A172 (cell line): ENCODE measurements around the gene MPDU1. TPM values are rescaled to one million over a fixed set of nuclear protein-coding genes. Genes with fewer than 3 reads are reported as not detected.

ENCODE experiments used
- DNase-seq: peaks from one replicate; pipeline ENCODE4 v3.0.0-alpha.2; 2015; ENCODE audit warnings: low spot score
- total RNA-seq: library from RNA; depleted of rRNA; stranded (reverse); fragments of >200 nt; shearing (Covaris generic); gene quantifications from 2 replicates; pipeline ENCODE4 v1.2.3, GENCODE V29; 2014; rRNA removed

Gene MPDU1
- 246 and 350 TPM in 2 replicates for total RNA-seq

DNA sequence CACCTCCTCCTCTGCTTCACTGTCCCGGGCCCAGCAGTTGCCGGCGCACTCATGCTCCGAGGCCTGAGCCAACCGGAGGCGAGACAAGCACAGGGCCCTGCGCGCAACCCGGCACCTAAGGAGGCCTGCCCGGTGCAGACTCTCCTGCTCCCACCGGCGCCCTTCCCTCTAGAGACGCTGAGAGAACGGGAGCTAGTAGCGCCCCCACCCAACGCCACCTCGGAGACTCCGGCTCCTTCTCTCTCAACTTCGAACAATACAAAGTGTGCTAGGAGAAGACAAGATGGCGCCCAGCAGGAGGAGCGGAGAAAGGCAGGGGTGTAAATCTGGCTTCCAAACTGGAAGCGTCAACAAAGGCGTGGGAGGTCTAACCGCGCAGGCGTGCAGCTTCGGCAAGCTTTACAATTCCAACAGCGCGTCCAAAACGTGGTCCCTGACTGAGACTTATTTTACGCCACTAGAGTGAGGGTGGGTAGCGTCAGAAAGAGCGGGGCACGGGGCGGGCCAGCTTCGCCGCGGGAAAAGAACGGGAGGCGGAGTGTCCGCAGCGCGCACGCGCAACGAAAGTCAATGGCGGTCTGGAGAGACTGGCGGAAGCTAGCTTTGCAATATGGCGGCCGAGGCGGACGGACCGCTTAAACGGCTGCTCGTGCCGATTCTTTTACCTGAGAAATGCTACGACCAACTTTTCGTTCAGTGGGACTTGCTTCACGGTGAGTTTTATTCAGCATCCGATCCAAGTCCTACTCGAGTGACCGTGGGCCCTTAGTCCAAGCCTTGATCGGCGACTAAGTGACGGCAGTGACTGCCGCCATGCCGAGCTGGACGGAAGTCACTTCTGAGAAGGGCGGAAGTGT is at the start of gene MPDU1:
Gene MPDU1 (plus strand): TSS at position 600 of the 857 bp plus-strand sequence. CDS start 11 bp downstream, at position 611.
- DNase-seq: peak; percentile 93

DNA sequence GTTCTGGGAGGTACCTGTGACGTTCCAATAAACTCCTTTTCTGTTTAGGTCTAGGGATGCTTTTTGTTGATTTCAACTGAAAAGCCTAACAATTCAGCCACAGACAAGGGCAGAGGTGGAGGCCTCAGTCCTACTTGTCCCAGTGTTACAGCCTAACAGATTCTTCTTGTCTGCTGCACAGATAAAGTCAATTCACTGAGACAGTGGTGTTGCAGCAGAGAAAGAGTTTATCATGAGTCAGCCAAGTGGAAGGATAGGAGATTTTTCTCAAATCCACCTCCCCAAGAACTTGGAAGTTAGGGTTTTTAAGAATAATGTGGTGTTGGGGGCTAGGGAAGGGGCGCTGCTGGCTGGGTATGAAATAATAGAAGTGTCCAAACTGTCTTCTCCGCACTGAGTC is 45.6 kb upstream of the MPDU1 start:
- no peak for DNase-seq

DNA sequence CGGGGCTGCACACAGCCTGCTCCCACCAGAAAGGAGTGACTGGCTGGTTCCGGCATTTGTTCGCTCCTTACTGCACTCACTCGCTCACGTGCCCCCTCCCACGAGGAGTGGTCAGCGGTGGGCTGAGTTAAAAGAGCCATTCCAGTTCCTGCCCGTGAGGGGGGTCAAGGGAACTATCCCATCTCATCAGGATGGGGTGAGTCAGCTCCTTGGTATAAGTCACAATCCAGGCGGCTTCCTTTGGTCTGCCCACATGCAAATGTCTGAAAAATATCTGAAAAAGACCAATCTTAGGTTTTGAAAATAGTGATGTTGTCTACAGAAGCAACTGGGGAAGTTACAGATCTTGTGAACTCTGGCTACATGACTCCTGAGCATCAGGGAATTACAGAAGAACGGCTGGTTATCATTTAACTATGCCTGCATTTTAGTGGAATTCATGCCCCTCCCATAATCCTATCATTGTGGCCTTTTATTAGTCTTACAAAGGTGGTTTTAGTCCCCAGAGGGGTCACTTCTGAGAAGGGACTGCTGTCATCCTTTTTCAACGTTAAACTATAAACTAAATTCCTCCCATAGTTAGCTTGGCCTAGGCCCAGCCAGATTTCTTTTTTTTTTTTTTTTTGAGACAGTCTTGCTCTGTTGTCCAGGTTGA is 44.6 kb upstream of the MPDU1 start:
- DNase-seq: no peak

DNA sequence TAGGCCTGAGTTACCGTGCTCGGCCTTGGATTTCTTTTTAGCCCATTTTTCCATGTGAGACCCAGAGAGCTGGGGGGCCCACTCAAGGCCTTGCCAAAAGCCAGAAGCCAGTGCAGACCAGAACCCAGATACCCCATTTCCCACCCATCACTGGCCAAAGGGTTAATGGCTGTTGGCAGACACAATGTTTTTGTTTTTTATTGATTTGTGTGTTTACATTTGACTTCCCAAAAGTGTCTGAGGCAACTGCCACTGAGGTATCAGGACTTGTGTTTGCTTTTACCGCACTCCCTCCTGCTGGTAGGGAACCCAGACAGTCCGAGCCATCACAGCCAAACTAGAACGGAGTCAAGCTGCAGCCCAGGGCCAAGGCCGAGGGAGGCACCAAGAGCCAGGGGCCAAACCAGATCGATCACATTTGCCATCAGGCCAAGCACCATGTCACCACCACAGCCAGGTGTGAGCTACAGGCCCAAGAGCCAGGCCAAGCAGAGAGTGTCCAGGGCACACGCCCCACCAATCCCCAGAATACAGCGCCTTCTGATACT is 42.5 kb upstream of the MPDU1 start:
- DNase-seq: no peak

DNA sequence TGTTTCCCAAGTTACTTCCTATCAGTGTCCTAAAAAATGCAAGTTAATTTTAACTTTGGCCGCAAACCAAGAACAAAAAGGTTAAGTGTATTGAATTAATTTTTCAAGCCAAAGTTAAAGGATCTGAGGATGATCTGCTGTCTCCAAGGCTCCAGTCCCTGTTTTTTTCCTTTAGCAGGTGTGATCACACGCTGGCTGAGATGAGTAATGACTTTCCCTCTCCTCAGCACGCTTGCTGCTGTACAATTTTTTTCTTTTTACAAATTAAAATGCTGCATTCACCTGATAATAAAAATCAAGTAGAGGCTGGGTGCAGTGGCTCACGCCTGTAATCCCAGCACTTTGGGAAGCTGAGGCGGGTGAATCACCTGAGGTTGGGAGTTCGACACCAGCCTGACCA is 38.7 kb upstream of the MPDU1 start:
- no peak for DNase-seq

DNA sequence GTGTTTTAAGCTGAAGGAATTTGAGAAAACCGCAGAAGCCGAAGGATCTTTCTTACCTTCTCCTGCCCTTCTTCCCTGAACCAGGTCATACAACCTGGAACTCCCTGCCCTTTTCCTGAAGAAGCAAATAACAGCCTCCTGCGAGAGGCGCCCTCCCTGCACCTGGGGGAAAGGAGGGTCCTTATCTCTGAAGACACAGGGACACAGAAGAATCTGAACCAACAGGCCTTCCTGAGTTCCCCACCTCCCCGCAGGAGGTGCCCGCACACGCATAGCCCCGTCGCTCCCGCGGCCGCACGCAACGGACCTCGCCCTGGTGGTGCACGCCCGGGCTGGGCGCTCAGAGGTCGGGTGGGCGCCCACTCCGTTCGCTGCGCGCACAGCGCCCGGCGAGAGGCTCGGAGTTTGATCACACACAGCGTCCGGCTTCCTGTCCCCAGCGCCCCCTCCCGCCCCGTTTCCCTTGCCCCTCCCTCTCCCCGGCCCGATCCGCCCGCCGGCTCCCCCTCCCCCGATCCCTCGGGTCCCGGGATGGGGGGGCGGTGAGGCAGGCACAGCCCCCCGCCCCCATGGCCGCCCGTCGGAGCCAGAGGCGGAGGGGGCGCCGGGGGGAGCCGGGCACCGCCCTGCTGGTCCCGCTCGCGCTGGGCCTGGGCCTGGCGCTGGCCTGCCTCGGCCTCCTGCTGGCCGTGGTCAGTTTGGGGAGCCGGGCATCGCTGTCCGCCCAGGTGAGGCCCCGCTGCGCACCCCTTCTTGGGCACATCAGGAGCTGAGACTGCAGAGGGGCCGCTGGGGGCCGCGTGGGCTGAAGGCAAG is 34.9 kb upstream of the MPDU1 start, which contains the start of gene TNFSF12:
Gene TNFSF12 (plus strand): TSS at position 474 of the 816 bp plus-strand sequence. CDS start 96 bp downstream, at position 570.
- peak; percentile 19 for DNase-seq

DNA sequence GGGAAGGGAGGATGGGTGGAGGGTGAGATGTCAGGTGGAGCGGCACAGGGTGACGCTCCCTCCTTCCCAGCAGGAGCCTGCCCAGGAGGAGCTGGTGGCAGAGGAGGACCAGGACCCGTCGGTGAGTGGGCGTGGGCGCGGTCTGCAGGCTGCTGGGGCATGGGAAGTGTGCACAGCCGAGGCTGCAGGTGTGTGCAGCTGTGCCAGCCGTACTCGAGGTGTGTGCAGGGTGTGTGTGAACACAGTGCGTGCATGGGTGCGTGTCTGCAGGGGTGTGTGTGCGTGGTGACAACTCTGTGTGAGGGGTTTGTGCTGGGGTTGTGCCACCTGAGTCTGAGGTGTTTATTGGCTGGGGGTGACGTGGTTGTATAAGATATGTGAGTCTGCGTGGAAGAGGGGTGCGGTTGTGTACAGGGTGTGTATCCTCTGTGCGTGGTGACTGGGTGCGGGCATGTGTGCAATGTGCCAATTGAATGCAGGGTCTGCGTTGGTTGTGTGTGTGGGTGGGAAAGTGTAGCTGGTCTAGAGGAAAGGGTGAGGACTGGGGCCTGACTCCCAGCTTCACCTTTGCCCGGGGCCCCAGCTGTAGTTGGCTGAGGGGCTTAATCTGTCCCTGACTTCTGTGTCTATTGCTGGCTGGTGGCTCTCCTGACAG is 34.1 kb upstream of the MPDU1 start:
- DNase-seq: no peak

DNA sequence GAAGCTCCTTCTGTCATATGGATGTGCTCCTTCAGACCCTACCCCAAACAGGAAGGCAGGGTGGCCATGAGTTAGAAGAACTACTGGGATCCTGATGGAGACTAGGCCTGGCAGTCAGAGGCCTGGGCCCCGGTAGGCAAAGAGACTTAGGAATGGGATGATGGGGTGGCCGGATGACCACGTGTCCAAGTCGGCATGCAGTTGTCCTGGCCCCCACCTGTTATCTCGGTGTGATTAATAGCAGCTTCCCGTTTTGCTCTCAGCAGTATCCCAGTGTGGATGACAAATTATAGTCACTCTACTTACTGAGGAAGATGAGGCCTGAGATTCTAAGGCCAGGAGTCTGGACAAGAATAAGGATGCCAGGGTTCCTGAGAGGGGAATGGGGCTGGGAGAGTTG is 33.3 kb upstream of the MPDU1 start:
- peak; percentile 28 for DNase-seq

DNA sequence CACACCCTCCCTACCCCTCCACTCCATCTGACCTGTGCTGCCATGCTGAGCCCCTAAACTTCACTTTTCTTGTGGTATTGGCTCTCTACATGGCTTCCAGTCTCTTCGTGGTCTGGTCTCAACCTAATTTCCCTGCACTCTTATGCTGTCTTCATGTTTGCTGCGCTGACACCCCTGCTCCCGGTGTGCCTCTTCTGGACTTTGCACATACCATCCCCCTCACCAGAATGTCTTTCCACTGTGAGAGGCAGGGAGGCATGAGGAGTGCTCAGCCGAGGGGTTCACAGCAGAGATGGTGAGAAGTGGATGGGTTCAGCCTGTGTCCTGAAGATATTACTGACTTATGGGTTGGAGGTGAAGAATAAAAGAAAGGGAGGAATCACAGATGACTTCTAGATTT is 32.3 kb upstream of the MPDU1 start:
- DNase-seq: no peak

DNA sequence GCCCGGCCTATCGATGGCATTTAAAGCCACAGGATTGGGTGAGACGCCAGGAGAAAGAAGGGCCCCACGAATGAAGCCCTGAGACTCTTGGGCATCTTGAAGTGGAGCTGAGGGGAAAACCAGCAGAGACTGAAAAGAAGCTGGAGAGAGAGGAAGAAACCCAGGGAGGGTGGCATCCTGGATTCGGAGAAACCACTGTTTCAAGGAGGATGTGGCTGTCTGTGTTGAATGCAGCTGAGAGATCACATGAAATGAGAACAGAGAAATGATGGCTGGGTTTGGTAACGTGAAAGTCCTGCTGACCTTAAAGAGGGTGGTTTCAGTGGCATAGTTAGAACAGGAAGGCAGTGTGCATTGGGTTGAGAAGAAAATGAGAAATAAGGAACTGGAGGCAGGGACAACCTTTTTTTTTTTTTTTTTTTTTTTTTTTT is 31.0 kb upstream of the MPDU1 start:
- no peak for DNase-seq

DNA sequence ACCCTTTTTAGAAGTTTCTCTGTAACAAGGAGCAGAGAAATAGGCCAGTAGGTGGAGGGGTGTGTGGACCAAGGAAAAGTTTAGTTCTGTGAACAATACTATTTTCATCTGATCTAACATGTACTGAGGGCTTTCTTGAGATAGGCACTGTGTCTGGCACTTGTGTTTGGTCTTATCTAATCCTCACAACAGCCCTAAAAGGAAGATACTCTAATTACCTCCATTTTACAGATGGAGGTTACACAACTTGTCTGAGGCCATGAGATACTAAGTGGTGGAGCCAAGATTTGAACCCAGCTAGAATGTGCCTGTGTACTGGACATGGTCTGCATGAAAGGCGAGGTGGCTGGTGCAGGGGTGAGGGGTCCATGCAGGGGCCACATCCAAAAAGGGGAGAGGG is 30.3 kb upstream of the MPDU1 start:
- DNase-seq: no peak

DNA sequence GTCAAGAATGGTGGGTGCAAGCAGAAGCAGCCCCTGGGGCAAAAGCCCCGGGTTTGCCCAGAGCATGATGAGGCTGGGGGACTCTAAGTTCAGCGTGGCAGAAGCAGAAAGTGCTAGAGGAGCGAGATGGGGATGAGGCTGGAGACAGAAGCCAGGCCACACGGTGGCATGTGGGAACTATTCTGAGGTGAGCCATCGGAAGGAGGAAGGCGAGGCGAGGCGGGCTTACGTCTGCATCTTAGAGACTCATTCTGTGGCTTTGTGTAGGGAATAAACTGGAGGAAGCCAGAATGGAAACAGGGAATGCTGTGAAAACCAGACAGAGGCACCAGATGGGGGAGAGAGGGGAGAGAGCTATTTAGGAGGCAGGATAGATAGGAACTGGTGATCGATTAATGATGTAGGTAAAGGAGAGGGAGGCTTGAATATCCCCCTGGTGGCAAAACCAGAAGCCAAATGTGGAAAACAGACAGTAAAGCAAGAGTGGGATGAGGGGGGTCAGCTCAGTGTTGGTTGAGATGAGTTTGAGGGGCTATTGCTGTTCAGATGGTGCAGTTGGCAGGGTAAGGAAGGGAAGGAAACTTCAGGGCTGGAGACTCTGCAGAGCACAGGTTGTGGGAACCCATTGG is 28.2 kb upstream of the MPDU1 start:
- no peak for DNase-seq

DNA sequence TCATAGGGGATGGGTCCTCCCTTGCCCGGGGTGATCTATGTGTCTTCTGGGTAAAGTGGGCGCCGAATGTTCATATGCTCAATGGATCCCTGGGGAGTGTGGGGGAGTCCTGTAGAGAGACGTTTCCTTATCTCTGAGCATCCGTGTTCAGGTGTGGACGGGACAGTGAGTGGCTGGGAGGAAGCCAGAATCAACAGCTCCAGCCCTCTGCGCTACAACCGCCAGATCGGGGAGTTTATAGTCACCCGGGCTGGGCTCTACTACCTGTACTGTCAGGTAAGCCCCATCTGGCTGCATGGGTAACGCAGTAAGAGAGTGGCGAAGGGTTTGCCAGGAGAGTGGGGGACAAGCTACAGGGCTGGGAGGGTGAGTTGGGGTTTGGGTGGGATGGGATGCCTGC is 27.0 kb upstream of the MPDU1 start:
- no peak for DNase-seq

DNA sequence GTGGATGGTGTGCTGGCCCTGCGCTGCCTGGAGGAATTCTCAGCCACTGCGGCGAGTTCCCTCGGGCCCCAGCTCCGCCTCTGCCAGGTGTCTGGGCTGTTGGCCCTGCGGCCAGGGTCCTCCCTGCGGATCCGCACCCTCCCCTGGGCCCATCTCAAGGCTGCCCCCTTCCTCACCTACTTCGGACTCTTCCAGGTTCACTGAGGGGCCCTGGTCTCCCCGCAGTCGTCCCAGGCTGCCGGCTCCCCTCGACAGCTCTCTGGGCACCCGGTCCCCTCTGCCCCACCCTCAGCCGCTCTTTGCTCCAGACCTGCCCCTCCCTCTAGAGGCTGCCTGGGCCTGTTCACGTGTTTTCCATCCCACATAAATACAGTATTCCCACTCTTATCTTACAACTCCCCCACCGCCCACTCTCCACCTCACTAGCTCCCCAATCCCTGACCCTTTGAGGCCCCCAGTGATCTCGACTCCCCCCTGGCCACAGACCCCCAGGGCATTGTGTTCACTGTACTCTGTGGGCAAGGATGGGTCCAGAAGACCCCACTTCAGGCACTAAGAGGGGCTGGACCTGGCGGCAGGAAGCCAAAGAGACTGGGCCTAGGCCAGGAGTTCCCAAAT is 26.4 kb upstream of the MPDU1 start:
- DNase-seq: no peak

DNA sequence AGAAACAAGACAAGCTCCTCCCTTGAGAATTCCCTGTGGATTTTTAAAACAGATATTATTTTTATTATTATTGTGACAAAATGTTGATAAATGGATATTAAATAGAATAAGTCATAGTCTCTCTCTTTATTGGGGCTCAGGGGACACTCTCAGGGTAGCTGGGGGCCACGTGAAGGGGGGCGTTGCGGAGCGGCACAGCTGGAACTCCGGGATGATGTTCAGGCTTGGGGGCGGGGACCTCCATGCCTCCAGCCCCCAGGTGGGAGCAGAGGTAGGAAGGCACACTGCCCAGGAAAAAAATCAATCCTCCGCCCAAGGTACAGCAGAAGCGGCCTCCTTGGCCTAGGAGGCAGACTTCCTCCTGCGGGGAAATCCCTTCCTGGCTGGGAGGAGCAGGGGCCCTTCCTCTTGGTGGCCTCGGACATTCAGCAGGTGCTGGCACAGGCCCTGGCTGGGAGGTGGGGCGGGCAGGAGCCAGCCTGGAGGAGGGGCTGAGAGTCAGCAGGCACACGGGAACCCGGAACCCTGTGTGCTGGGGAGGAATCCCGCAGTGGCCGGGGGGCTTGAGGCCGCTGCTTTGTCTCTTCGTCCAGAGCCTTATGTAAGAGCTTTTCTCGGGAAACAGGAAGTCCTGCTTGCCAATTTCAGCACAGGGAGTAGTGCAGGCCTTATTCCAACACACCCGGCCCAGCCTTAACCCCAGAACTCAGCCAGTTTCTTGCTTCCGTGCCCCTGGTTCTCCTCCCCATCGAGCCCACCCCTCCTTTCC is 25.7 kb upstream of the MPDU1 start:
- peak; percentile 52 for DNase-seq

DNA sequence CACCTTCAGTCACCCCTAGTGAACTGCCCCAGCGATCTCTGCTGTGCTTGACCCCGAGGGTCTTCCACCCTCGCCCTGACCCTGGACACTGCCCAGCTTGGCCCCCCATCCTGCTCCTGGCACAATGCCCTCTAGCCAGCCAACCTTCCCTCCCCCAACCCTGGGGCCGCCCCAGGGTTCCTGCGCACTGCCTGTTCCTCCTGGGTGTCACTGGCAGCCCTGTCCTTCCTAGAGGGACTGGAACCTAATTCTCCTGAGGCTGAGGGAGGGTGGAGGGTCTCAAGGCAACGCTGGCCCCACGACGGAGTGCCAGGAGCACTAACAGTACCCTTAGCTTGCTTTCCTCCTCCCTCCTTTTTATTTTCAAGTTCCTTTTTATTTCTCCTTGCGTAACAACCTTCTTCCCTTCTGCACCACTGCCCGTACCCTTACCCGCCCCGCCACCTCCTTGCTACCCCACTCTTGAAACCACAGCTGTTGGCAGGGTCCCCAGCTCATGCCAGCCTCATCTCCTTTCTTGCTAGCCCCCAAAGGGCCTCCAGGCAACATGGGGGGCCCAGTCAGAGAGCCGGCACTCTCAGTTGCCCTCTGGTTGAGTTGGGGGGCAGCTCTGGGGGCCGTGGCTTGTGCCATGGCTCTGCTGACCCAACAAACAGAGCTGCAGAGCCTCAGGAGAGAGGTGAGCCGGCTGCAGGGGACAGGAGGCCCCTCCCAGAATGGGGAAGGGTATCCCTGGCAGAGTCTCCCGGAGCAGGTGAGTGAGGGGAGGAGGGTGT is 24.9 kb upstream of the MPDU1 start, which contains the start of gene TNFSF13:
Gene TNFSF13 (plus strand): TSS at position 207 of the 776 bp plus-strand sequence. CDS start 290 bp downstream, at position 497.
- DNase-seq: no peak

DNA sequence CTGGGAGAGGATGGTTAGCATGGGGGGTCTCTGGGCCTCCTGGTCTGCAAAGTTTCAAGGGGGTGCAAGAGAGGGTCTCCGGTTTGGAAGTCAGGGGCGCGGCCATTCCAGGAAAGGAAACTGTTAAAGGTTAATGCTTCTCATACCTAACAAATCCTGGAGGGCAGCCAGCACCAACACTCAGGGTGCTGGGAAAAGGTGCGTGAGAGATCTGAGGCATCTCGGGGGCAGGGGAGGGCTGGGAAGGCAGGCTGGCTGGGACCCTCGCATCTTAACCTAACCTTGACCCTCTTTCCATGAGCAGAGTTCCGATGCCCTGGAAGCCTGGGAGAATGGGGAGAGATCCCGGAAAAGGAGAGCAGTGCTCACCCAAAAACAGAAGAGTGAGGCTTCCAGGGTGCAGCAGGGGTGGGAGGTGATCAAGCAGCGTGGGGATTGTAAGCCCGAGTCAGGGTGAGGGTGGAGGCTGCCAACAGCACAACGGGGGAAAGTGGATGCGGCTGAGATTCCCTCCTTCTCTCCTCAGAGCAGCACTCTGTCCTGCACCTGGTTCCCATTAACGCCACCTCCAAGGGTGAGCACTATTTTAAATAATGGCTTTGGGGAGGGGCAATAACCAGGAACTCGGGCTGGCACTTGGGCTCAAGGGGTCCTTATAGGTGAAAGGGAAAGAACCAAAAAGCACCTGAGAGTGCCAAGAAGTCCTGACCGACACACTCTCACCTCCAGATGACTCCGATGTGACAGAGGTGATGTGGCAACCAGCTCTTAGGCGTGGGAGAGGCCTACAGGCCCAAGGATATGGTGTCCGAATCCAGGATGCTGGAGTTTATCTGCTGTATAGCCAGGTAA is 24.1 kb upstream of the MPDU1 start:
- no peak for DNase-seq
